GM12878 (cell line): ENCODE data around the gene CALCA.

ENCODE experiments used
- CEBPB ChIP-seq, 2 experiments: fragments of 150-350 bp in 1 of 2; IDR thresholded peaks; 2 replicates each; pipeline ENCODE4 v1.6.1; 2012 to 2014; ENCODE audit warnings: low read depth in 2 of 2, low read length in 2 of 2, borderline replicate concordance in 1 of 2, inconsistent platforms in 1 of 2
- EGR1 ChIP-seq, 2 experiments: IDR thresholded peaks; 1 replicate in 1 of 2; 2 replicates in 1 of 2; pipeline ENCODE4 v1.6.1; 2011 to 2012; ENCODE audit warnings: low read depth in 2 of 2, low read length in 2 of 2, borderline replicate concordance in 1 of 2, mild to moderate bottlenecking in 1 of 2, moderate library complexity in 1 of 2
- FOXM1 ChIP-seq: IDR thresholded peaks from 2 replicates; pipeline ENCODE4 v1.6.1; 2012; ENCODE audit warnings: low read depth, mild to moderate bottlenecking, inconsistent platforms, low read length, moderate library complexity
- HDGF ChIP-seq: fragments of 450-650 bp; IDR thresholded peaks from 2 replicates; pipeline ENCODE4 v1.6.1; 2016; ENCODE audit warnings: antibody characterized with exemption
- POLR2AphosphoS5 ChIP-seq: IDR thresholded peaks from 2 replicates; pipeline ENCODE4 v1.6.1; 2011; ENCODE audit warnings: mild to moderate bottlenecking, low read length, inconsistent platforms
- RFX5 ChIP-seq: IDR thresholded peaks from 2 replicates; pipeline ENCODE4 v1.6.1; 2011; ENCODE audit warnings: low read depth, low read length, improper control_type of control experiment
- SMAD1 ChIP-seq: fragments of 450-650 bp; IDR thresholded peaks from 2 replicates; pipeline ENCODE4 v1.6.1; 2018; ENCODE audit warnings: mild to moderate bottlenecking, low read depth; ENCODE audit not compliant: partially characterized antibody
- ZNF384 ChIP-seq: IDR thresholded peaks from 2 replicates; pipeline ENCODE4 v1.6.1; 2012; ENCODE audit warnings: low read depth, mild to moderate bottlenecking, low read length, improper control_type of control experiment, borderline replicate concordance
- TF ChIP-seq, protein P1 (sequence below): IDR thresholded peaks from 2 replicates; pipeline ENCODE4 v1.6.1; 2012; ENCODE audit warnings: mild to moderate bottlenecking, low read depth, low read length
- TF ChIP-seq, protein P2 (sequence below): IDR thresholded peaks from 2 replicates; pipeline ENCODE4 v1.6.1; 2011; ENCODE audit warnings: mild to moderate bottlenecking, low read depth, low read length, moderate library complexity; ENCODE audit not compliant: insufficient replicate concordance
- TF ChIP-seq, protein P3 (sequence below): fragments of 450-650 bp; IDR thresholded peaks from 2 replicates; pipeline ENCODE4 v1.6.1; 2018; ENCODE audit warnings: mild to moderate bottlenecking, low read depth, moderate library complexity; ENCODE audit not compliant: partially characterized antibody
- TF ChIP-seq, protein P4 (sequence below): IDR thresholded peaks from 2 replicates; pipeline ENCODE4 v1.6.1; 2011; ENCODE audit warnings: borderline replicate concordance, low read depth, mild to moderate bottlenecking, moderate library complexity, low read length; ENCODE audit not compliant: insufficient read depth, poor library complexity, severe bottlenecking
- TF ChIP-seq, protein P5 (sequence below), 3 experiments: IDR thresholded peaks in 2 of 3; conservative IDR thresholded peaks in 1 of 3; 2 replicates each; pipeline ENCODE4 v1.5.1; 2011; ENCODE audit warnings: low read depth in 3 of 3, low read length in 3 of 3, mild to moderate bottlenecking in 3 of 3, control low read depth in 2 of 3, moderate library complexity in 2 of 3, inconsistent platforms in 1 of 3, mixed read lengths in 1 of 3; ENCODE audit not compliant: control insufficient read depth in 2 of 3, insufficient read depth in 1 of 3; ENCODE audit errors: extremely low read depth in 1 of 3

DNA sequence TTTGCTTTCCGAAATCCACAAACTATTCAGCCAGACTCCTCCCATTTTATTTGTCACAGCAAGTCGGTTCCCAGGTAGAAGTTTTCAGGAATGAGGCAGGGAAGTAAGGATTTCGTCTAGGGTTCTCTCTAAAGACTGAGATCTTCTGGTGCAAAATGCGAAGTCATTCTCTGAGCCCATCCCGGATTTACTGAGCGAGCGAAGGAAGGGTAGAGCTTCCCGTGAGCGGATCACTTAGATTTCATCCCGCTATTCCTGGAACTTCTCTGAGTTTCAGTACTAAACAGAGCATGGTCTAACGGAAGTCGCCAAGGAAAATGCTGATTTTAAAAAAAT is 3.1 kb upstream of the CALCA start:
- TF ChIP-seq EGR1 (IDR thresholded peaks at IDR 0.05; ENCODE audit: borderline replicate concordance in 1 of 2, low read depth in 2 of 2, low read length in 2 of 2): no peak
- TF ChIP-seq SMAD1: no peak
- TF ChIP-seq, protein P1, sequence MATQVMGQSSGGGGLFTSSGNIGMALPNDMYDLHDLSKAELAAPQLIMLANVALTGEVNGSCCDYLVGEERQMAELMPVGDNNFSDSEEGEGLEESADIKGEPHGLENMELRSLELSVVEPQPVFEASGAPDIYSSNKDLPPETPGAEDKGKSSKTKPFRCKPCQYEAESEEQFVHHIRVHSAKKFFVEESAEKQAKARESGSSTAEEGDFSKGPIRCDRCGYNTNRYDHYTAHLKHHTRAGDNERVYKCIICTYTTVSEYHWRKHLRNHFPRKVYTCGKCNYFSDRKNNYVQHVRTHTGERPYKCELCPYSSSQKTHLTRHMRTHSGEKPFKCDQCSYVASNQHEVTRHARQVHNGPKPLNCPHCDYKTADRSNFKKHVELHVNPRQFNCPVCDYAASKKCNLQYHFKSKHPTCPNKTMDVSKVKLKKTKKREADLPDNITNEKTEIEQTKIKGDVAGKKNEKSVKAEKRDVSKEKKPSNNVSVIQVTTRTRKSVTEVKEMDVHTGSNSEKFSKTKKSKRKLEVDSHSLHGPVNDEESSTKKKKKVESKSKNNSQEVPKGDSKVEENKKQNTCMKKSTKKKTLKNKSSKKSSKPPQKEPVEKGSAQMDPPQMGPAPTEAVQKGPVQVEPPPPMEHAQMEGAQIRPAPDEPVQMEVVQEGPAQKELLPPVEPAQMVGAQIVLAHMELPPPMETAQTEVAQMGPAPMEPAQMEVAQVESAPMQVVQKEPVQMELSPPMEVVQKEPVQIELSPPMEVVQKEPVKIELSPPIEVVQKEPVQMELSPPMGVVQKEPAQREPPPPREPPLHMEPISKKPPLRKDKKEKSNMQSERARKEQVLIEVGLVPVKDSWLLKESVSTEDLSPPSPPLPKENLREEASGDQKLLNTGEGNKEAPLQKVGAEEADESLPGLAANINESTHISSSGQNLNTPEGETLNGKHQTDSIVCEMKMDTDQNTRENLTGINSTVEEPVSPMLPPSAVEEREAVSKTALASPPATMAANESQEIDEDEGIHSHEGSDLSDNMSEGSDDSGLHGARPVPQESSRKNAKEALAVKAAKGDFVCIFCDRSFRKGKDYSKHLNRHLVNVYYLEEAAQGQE: no peak
- TF ChIP-seq, protein P2, sequence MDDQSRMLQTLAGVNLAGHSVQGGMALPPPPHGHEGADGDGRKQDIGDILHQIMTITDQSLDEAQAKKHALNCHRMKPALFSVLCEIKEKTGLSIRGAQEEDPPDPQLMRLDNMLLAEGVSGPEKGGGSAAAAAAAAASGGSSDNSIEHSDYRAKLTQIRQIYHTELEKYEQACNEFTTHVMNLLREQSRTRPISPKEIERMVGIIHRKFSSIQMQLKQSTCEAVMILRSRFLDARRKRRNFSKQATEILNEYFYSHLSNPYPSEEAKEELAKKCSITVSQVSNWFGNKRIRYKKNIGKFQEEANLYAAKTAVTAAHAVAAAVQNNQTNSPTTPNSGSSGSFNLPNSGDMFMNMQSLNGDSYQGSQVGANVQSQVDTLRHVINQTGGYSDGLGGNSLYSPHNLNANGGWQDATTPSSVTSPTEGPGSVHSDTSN: no peak
- TF ChIP-seq, protein P3, sequence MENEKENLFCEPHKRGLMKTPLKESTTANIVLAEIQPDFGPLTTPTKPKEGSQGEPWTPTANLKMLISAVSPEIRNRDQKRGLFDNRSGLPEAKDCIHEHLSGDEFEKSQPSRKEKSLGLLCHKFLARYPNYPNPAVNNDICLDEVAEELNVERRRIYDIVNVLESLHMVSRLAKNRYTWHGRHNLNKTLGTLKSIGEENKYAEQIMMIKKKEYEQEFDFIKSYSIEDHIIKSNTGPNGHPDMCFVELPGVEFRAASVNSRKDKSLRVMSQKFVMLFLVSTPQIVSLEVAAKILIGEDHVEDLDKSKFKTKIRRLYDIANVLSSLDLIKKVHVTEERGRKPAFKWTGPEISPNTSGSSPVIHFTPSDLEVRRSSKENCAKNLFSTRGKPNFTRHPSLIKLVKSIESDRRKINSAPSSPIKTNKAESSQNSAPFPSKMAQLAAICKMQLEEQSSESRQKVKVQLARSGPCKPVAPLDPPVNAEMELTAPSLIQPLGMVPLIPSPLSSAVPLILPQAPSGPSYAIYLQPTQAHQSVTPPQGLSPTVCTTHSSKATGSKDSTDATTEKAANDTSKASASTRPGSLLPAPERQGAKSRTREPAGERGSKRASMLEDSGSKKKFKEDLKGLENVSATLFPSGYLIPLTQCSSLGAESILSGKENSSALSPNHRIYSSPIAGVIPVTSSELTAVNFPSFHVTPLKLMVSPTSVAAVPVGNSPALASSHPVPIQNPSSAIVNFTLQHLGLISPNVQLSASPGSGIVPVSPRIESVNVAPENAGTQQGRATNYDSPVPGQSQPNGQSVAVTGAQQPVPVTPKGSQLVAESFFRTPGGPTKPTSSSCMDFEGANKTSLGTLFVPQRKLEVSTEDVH: no peak
- TF ChIP-seq HDGF: no peak
- no peak for TF ChIP-seq RFX5
- TF ChIP-seq, protein P4, sequence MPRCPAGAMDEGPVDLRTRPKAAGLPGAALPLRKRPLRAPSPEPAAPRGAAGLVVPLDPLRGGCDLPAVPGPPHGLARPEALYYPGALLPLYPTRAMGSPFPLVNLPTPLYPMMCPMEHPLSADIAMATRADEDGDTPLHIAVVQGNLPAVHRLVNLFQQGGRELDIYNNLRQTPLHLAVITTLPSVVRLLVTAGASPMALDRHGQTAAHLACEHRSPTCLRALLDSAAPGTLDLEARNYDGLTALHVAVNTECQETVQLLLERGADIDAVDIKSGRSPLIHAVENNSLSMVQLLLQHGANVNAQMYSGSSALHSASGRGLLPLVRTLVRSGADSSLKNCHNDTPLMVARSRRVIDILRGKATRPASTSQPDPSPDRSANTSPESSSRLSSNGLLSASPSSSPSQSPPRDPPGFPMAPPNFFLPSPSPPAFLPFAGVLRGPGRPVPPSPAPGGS: no peak
- TF ChIP-seq FOXM1: no peak
- TF ChIP-seq POLR2AphosphoS5: no peak
- TF ChIP-seq ZNF384: no peak
- no peak for TF ChIP-seq CEBPB (IDR thresholded peaks at IDR 0.05; ENCODE audit: borderline replicate concordance in 1 of 2, low read depth in 2 of 2, low read length in 2 of 2)
- TF ChIP-seq, protein P5, sequence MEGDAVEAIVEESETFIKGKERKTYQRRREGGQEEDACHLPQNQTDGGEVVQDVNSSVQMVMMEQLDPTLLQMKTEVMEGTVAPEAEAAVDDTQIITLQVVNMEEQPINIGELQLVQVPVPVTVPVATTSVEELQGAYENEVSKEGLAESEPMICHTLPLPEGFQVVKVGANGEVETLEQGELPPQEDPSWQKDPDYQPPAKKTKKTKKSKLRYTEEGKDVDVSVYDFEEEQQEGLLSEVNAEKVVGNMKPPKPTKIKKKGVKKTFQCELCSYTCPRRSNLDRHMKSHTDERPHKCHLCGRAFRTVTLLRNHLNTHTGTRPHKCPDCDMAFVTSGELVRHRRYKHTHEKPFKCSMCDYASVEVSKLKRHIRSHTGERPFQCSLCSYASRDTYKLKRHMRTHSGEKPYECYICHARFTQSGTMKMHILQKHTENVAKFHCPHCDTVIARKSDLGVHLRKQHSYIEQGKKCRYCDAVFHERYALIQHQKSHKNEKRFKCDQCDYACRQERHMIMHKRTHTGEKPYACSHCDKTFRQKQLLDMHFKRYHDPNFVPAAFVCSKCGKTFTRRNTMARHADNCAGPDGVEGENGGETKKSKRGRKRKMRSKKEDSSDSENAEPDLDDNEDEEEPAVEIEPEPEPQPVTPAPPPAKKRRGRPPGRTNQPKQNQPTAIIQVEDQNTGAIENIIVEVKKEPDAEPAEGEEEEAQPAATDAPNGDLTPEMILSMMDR (IDR thresholded peaks at IDR 0.05 in 2 of 3, conservative IDR thresholded peaks at IDR 0.05 in 1 of 3; ENCODE audit: control insufficient read depth in 2 of 3, extremely low read depth in 1 of 3, insufficient read depth in 1 of 3, low read depth in 3 of 3, low read length in 3 of 3): no peak
